Measurements from ENCODE around the gene CYFIP1. TPM values are rescaled to one million over a fixed set of nuclear protein-coding genes. Genes with fewer than 3 reads are reported as not detected.

Gene CYFIP1
- total and polyA plus RNA-seq, 9 of the 15 experiments (the other 6 are each of a cell fraction or from before 2014, with no cell fraction given) = 3.8 to 59.8 (median 28.3) TPM

- TF ChIP-seq E2F6 (IDR thresholded peaks at IDR 0.05; ENCODE audit: borderline replicate concordance in 1 of 2, extremely low read depth in 1 of 2, insufficient read depth in 1 of 2, insufficient read length in 1 of 2, low read depth in 1 of 2, low read length in 1 of 2, poor library complexity in 1 of 2, severe bottlenecking in 1 of 2) (no peak), PCBP2 (IDR thresholded peaks at IDR 0.05; ENCODE audit: low read depth, low read length, poor library complexity, severe bottlenecking) (no peak), ZBTB43 (CRISPR knock-in tag; IDR thresholded peaks at IDR 0.05) (no peak), RBM14 (IDR thresholded peaks at IDR 0.05; ENCODE audit: borderline replicate concordance, insufficient read depth, low read depth, low read length) (no peak), NRF1 (conservative IDR thresholded peaks at IDR 0.05 in 1 of 2, IDR thresholded peaks at IDR 0.05 in 1 of 2) (no peak), CSDE1 (IDR thresholded peaks at IDR 0.05) (no peak)
Measured at GRCh38 chr15:22912256-22912655, 67.9 kb downstream of the CYFIP1 start (continued).

GRCh38 chr15:22911306-22911705 lies 68.9 kb downstream of the CYFIP1 start:
- 75% methylated on average over 8 of the region's 8 CpGs for WGBS (ENCODE audit: insufficient coverage, low coverage, missing lambda C conversion rate)
- DNase-seq (ENCODE audit: extremely low read depth in 1 of 4, low spot score in 3 of 4) (no peak), ATAC-seq (peak; percentile 33; the same call in 1 of the 3 replicates), FAIRE-seq (no peak)
- Histone ChIP-seq H3K4me1 (replicated peaks in 1 of 2; ENCODE audit: control insufficient read depth in 2 of 2, insufficient read depth in 2 of 2, low read length in 2 of 2) (peaks cover 0 to 3% of the 10 kb centered on the region in 2 experiments; a peak in 3 of 5 replicates), H3K27me3 (ENCODE audit: control insufficient read depth in 2 of 2, insufficient read depth in 2 of 2, low read length in 2 of 2) (no peaks in the 10 kb centered on the region), H2AFZ (ENCODE audit: low read depth, low read length) (no peak overlapping the region), H3K79me2 (ENCODE audit: control insufficient read depth, insufficient read depth, low read length) (no peaks in the 10 kb centered on the region), H3K4me3 (no peak overlapping the region), H3K9ac (ENCODE audit: insufficient read depth in 1 of 2, low read depth in 2 of 2, low read length in 2 of 2) (no peak overlapping the region), H3K27ac (ENCODE audit: extremely low read depth, low read depth, low read length) (no peak overlapping the region), H3K36me3 (ENCODE audit: control insufficient read depth, insufficient read depth, low read length) (peaks cover 46% of the 10 kb centered on the region; the same call in 2 of the 3 replicates), H3K9me1 (ENCODE audit: control insufficient read depth, insufficient read depth, low read length) (no peaks in the 10 kb centered on the region), H3K9me3 (replicated peaks; ENCODE audit: control insufficient read depth, insufficient read depth, low read depth, low read length) (no peaks in the 10 kb centered on the region), H3K4me2 (ENCODE audit: insufficient read depth, low read length) (no peak overlapping the region), H4K20me1 (replicated peaks; ENCODE audit: control insufficient read depth, insufficient read depth, low read length) (no peaks in the 10 kb centered on the region)
- POLR2A ChIA-PET = no interaction called here
- in situ Hi-C loops (cut with MboI) = no loop called here
- CTCF ChIA-PET (ENCODE audit: low intra/inter-chr PET ratio) = no interaction called here
- TF ChIP-seq HDAC3 (IDR thresholded peaks at IDR 0.05; ENCODE audit: borderline replicate concordance, partially characterized antibody) (no peak), TAF7 (tag; IDR thresholded peaks at IDR 0.05) (no peak), ZNF282 (CRISPR knock-in tag; IDR thresholded peaks at IDR 0.05) (no peak), ZNF436 (CRISPR knock-in tag; IDR thresholded peaks at IDR 0.05) (no peak), ZNF311 (CRISPR knock-in tag; IDR thresholded peaks at IDR 0.05) (no peak), ZBTB17 (CRISPR knock-in tag; IDR thresholded peaks at IDR 0.05) (no peak), TARDBP (IDR thresholded peaks at IDR 0.05) (no peak), MBD1 (CRISPR knock-in tag; IDR thresholded peaks at IDR 0.05) (no peak)
- intact Hi-C loops (cut with micrococcal nuclease) = no loop called here
- no TSS peak for BruUV-seq (replicated peaks)

Measured in K562 (cell line).